ENCODE results near the gene TMEM135.
A peak's percentile ranks its signal among the peaks of the same experiment; 100 is the strongest.
"Not testable (repeated sequence)": the region's sequence is repeated elsewhere in the genome, so short reads cannot be mapped to it uniquely, and the experiment has no call there.

TMEM135 gene

DNA sequence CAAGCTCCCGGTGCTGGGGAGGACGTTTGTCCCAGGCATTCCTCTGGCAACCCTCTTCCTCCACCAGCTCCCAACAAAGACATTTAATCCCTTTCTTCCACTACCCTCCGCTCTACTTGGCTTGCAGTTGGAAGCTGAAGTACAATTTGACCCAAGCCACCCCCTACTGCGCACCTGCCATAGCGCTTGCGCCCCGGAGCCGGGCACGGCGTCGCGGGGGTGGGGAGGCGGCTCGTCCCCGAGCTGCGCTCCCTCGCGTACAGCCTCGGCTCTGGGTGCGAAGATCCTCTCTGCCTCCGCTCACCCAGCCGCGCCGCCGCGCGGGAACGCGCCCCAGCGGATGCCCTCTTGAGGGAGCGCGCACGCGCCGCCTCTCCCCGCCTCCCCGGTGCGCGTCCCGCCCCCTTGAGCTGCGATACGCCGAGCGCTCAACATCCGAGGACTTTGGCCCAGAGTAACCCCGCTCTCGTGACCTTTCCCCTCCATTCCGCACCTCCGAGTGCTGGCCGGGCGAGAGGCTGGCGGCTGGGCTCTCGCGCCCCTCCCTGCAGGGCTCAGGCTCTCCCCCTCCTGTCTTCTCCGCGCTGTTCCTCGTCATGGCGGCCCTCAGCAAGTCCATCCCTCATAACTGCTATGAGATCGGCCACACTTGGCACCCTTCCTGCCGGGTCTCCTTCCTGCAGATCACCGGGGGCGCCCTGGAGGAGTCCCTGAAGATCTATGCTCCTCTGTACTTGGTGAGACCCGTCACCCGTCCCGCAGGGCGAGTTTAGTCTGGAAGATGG is at the start of gene TMEM135:
TMEM135 (plus strand) TSS at position 485 of the 785 bp plus-strand sequence; CDS start at position 597, 112 bp downstream.
- peak; percentile 90 for DNase-seq

DNA sequence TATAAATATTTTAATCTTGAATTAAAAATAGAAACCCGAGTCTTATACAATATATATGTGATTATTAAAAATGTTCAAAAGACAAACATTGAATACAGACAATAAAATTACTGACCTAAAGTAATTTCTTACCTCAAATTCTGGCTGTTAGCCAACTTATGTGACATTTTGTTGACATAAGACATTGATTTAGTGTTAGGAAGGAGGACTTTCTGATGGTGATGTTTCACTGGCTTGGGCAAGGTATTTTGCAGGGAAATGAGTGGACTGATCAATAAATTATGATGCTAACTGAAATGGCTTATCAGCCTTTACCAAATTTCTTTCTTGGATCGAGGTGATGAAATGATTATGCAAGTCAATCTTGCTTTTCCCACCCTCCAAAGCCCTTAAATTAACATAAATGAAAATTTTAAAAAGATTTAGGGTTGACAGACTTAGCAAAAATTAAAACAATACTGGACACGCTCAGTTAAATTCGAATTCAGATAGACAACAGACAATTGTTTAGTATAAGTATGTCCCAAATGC is 49.3 kb upstream of the TMEM135 start:
- DNase-seq = no peak

DNA sequence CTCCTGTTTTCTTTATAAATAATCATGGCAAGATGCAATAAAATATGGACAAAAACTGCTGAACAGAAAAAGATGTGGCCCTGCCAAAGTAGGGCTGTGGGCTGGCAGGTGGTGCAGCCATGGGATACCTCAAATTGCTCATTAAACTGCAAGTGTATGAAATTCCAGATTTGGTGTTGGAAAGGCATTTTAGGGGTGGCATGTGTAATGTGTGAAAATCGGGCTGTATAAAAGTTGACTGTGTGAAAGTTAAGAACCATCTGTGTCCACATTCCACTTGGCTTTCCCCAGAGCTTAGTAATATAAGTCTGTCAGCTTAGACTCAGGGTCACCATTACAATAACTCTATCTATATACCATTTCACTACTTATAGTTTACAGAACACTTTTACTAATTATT is 47.7 kb upstream of the TMEM135 start:
- DNase-seq = no peak

DNA sequence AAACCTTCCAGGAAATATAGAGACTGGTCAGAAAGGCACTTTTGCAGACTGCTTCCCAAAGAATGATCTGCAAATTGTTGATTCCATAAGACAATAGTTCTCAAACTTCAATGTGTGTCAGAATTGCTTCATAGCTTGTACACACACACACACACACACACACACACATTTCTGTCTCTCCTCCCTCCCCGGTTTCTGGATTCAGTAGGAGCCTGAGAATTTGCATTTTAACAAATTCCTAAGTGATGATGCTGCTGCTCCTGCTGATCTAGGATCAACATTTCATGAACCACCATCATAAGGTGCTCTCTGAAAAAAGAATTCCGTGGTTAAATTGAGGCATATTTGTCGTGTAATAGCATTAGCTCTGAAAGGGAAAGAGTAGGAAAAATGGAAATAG is 47.2 kb upstream of the TMEM135 start:
- no peak for DNase-seq

DNA sequence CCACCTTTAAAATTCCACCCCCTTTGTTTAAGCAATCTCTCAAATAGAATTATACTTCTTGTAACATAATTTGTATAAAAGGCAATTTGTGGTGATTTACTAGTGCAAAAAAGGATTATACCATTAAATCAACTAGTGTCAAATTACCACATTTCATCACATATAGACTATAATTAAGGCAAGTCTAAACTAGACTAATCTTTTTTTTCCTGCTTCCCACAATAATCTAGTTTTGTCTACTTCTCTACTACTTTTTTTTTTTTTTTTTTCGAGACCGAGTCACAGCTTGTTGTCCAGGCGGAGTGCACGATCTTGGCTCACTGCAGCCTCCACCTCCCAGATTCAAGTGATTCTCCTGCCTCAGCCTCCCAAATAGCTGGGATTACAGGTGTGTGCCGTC is 46.4 kb upstream of the TMEM135 start:
- DNase-seq = no peak

DNA sequence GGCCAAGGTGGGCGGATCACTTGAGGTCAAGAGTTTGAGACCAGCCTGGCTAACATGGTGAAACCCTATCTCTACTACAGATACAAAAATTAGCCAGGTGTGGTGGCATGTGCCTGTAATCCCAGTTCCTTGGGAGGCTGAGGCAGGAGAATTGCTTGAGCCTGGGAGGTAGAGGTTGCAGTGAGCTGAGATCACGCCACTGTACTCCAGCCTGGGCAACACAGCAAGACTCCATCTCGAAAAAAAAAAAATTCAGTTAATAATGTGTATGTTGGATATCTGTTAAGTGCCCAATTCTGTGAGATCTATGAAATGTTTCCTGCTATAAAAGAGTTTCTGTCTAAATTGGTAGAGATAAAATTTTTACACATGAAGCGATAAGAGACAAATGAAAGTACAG is 45.4 kb upstream of the TMEM135 start:
- not testable (repeated sequence) for DNase-seq

DNA sequence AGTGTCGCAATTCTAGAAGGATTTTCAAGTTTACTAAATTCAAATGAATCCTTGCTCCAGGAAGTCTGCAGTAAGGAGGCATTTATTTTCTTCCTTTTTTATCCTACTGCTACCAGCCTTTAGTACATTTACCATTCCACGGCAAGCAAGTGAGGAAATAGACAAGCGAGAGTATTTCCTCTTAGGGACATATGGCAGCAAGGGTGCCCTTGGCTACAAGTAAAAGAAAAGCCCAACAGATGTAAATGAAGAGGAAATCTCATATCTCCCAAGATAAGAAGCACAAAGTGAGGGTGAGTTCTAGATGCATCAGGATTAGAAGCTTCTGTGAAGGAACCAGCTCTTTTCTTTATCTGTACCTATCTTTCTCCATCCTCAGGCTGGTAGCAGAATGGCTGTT is 44.7 kb upstream of the TMEM135 start:
- no peak for DNase-seq

DNA sequence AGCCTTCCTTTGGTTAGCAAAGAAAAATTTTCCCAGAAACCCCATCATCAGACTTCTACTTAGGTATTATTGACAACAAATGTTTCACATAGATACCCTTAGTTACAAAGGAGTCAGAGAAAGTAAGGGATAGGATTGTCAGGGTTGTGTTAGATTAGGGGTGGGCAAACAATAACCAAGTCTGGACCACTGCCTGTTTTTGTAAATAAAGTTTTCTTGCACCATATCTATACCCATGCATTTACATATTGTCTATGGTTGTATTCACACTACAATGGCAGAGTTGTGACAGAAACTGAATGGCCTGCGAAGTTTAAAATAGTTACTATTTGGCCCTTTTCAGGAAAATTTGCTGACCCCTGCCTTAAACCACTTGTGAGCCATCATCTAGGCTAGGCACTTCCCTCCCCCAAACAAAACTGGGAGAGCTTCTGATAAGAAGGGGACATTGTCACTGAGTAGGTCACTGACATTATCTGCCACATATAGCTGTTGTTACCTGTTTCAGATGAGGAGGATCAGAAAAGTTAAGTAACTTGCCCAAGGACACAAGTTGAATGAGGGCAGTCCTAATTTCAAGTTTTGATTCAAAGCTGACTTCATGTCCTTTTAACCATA is 40.7 kb upstream of the TMEM135 start:
- no peak for DNase-seq

DNA sequence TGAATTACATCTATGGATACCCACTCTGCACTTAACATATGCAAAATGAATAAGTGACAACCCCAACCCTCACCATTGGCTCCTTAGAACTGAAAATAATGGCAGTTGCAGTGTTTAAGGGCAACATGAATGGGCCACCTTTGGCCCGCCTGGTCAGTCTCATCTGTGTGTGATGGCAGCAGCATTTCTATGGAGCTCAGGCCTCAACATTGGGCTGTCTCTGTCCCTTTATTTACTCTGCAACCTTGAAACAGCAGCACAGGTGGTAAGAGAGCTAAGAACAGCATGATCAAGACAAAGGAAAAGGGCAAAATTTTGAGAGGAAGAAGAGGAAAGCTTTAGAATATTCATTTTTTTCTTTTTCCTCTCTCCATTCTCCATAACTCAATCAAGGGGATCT is 38.3 kb upstream of the TMEM135 start:
- DNase-seq = no peak

DNA sequence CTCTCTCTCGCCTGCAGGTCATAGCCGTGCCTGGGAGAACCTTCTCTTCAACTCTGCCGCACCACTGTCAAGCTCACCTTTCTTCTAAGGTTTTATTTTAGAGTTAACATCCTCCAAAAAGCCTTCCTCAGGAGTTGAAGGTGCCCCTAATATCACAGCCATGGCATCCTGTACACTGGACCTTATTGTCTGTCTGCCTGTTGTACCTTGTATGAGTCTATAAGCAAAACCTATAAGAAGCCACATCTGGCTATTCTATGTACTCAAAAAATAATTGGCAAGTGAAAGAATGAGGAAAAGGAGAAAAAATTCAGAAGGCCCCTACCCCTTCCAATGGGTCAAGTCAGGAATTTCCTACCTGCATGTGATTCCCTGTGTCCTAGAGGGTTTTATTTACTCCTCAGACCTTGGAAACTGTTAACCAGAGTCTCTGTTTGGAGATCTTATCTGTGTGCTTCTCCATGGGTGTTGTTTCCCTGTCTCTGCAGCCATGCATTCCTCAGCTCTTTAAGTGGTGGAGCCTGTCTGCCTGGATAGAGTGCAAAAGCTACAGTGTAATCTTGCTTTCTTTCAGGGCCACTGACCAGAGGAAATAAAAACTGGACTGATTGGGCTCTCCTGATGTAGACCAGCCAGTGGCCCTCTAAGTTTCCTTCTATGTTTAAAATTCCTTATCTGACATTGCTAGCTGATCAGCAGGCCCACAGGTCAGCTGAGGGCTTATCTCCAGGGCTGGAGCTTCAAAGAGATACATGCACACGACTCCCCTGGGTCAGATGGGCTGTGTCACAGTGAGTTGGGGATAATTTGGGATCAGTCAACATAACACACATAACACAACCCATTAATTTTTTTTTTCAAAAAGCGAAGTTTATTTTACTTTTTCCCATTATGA is 37.6 kb upstream of the TMEM135 start:
- no peak for DNase-seq

DNA sequence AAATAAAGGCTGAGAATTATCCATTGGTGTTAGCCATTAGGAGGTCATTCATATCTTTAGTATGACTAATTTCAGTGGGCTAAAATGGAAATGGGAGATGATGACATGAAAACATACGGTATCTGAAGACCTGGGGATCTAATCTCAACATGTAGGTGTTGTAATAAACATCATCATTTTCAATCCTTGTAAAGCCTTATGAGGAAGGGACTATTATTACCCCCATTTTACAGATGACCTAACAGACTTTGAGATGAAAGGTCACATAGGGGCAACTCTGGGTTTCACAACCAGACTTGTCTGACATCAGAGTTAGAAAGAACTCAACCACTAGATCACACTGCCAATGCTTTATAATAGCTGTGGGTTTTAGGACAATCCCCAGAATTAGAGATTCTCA is 34.8 kb upstream of the TMEM135 start:
- DNase-seq = no peak

DNA sequence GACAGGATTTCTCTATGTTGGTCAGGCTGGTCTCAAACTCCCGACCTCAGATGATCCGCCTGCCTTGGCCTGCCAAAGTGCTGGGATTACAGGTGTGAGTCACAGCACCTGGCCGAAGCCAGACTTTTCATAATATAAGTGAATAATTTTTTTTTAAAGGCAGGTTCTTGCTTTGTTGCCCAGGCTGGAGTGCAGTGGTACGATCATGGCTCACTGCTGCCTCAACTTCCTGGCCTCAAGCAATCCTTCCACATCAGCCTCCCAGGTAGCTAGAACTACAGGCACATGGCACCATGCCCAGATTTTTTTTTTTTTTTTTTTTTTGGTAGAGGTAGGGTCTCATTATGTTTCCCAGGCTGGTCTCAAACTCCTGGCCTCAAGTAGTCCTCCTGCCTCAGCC is 33.5 kb upstream of the TMEM135 start:
- DNase-seq = not testable (repeated sequence)

DNA sequence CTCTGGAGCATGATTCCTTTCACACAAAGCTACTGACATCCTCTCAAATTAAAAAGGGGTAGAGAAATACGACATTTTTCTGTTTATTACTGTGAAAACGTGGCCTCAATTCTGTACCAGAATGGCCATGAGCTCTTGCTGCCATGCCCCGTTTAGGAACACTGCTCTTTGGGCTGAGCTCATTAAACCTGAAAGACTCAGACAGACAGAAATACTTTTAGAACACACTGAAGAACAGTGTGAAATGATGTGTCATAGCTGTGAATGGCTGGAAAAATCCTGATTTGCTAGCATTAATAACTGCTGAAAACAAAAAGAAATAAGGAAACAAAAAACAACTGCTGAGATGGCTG is 32.2 kb upstream of the TMEM135 start:
- DNase-seq = no peak

DNA sequence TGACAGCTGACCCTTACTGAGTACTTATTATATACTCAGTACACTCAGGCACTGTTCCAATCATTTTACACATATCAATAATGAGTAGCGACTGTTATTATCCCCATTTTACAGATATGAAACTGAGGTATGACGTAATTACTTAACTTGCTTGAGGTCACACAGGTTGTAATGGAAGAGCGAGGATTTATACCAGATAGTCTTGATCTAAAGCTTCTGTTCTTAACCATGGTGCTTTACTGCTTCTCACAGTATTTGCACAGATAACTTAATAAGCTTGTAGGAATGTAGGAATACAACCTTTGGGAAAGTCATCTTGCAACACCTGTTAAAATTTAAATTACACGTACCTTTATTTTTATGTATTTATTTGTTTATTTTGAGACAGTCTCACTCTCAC is 31.7 kb upstream of the TMEM135 start:
- DNase-seq = no peak

DNA sequence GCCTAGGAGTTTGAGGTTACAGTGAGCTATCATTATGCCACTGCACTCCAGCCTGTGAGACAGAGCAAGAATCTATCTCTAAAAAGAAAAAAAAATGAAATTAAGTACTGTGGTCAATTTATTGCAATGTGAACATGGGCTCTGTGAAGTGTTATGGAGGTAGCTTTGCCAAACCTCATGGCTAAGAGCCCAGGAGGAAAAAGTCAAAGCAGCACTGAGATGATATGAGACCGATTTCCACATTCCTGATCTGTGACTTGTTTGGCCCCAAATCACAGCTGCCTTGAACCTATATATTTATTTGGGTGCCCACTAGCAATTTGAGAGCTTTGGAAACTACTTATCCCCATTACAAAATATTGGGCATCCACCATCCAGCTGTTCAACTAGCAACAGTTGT is 29.8 kb upstream of the TMEM135 start:
- no peak for DNase-seq

DNA sequence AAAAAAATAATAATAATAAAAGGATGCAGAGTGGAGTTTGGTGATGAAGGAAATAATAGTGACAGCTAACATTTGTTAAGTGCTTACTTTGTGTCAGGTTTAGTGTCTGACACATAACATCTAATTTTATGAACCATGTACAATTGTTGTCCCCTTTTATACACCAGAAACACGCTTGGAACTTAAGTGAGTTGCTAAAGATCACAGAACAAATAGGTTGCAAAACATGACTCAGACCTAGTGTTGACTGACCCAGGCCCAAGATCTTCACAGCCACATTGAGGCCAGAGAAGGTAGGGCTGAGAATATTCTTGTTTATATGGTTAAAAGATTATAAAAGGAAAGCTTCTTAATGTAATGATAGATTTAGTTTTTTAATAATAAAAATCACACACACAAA is 25.6 kb upstream of the TMEM135 start:
- no peak for DNase-seq

DNA sequence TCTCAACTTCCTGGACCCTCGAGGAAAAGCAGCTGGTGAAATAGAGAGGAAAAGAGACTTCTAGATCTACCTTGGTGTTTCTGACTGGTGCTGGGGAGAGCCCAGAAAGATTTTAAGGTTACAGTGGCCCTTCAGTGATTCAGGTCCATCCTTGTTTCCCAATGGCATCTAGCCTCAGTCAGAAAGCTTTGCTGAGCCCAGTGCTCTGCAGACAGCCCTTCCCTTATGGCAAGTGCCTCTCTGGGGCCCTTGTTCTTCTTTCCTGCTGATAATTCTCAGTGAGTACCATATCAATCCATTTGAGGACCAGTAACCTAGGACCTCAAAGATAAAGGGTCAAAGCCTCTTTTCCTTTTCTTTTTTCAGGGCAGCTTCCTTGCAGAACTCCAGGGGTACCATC is 25.1 kb upstream of the TMEM135 start:
- no peak for DNase-seq

DNA sequence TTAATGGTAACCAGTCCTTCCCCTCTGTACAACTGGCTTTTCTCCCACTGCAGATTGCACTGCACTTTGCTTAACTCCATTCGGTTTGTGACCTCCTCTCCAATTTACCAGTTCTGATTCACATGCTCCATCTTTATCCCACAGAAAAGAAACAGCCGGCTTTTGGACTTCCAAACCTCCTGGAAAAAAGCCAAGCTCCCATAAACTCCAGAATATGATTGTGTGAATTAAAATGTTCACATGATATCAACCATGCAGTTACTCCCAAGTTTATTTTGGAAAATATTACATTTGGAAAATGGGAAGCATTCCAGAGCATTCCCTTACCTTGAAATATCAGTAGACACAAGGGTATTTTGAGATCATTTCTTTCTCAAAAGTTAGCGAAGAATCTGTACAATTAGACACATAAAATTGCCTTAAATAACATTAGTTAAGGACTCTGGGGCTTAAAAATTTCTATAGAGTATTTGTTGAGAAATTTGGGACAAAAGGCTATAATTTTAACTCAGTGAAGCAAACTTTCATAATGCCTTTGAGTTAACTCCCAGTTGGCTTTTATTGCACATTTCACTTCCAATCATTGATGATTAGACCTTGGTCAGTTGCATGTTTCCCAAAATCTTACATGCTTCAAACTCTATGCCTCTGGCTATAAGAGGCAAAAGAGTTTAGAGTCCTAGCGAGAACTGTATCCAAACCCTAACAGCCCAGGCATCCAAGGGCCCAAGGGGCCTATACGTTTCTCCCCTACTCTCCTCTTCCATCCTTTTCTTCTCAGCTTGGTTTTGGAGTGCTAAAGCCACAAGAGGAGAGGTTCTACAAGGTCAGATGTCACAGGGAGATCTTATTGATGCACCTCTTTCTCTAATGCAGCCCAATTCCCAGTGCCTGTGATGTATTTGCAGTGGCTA is 23.6 kb upstream of the TMEM135 start:
- DNase-seq = no peak

DNA sequence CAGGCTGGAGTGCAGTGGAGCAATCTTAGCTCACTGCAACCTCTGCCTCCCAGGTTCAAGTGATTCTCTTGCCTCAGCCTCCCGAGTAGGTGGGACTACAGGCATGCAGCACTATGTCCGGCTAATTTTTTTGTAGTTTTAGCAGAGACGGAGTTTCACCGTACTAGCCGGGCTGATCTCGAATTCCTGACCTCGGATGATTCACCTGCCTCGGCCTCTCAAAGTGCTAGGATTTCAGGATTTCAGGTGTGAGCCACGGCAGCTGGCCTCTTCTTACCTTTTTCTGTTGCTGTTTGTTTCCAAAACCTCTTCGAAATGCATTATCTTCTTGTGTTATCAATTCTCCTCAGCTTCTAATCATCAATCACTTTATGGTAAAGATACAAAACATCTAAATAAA is 22.1 kb upstream of the TMEM135 start:
- DNase-seq = no peak

DNA sequence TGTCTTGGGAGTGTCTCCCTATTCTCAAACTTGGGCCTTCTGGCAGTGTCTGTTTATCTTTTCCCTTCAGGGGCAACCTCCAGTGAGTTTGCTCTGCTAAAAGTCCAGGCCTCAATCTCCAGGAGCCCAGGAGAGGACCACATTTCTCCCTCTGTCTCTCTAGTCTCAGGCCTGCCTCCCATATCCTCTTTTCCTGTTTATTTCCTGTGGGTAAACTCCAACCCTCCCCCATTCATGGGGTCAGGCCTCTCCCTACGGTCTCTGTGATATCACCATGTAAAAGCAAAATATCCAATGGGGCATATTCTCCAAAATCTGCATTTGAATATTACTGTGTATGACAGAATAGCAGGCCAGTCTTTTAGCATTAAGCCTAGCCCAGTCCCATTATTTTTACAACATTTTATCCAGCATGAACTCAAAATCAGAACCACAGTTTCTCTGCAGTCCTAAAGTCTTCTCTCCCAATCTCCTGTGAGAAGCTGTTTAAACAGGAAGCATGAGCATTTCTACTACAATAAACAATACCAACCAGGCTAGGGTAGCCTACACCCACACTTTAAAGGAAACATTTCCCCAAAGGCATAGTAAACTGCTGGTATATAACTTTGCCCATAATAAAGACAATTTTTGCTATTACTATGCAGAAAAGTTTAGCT is 18.0 kb upstream of the TMEM135 start:
- DNase-seq = no peak

DNA sequence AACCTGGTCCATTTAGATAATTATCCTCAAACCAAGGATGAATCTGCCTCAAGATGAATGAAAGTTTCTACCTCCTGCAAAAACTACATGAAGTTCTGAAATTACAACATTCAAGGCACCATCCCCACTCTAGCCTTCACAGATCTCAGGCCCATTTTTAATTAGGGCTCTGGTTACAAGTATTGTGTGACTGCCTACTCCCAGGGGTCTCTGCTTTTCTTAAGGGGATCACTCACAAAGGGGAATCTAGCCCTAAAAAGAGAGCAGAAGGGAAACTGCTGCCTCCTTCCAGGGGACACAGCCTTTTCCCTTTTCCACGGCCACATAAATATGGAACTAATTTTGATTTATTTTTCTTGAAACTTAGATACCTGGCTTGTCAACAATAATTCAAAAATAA is 17.4 kb upstream of the TMEM135 start:
- DNase-seq = no peak

All from NCI-H146 (cell line).